HL-60/S4 treated with phorbol 12-myristate 13-acetate at 8.2 ng/mL for 4 days and 3 days (cell line): Measurements from ENCODE around the gene ITPR3.

Experiments
- in situ Hi-C: fragments of 300-500 bp; cut with MboI; formaldehyde crosslinking; loops from 2 replicates; pipeline ENCODE4 v1.15.0; 2022; ENCODE audit warnings: low sequenced_read_pairs

ITPR3 gene

GRCh38 chr6:33727932-33728331, 106.8 kb downstream of the ITPR3 start:
- in situ Hi-C loops: no loop called here

GRCh38 chr6:33728438-33728837, 107.3 kb downstream of the ITPR3 start:
- in situ Hi-C loops: no loop called here

DNA sequence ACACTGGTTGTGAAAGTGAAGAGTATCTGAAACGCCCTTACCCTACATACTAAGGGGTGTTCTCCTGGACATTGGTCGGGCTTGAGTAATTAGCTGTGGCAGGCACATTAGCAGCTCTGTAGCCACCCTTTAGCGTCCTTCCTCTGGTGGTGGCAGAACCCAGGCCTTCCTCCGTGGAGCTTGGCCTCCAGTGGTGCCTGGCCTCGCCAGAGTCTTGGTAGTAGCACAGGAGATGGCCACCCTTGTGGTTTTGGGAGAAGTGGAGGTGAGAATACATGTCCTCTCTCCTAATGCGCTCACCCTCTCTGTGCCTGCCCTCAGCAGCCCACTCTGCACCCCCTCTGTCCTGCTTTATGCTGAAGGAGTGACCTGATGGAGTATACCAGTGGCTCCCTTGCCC, 107.9 kb downstream of the ITPR3 start:
- in situ Hi-C loops: no loop called here

- in situ Hi-C loops: no loop called here
These were observed 109.5 kb downstream of the ITPR3 start for GRCh38 chr6:33730611-33731010.

DNA sequence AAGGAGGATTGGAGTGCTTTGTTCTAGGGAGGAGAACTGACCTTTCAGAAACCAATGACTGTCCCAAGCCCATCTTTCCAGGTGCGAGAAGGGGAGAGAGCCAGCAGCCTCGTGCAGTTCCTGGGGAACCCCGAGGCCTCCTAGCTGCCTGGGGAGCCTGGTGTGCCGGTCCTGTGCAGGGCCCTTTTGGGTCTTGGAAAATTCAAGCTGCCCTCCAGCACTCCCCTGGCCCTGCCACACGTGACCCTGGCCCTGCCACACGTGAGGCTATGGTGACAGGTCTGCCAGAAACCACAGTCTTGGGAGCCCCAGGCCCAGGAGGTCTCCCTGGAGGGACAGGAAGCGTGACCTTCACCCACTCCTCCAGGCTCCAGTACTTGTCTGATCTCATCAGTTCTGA, 109.9 kb downstream of the ITPR3 start:
- in situ Hi-C loops: no loop called here

- in situ Hi-C loops: no loop called here
These were observed 110.7 kb downstream of the ITPR3 start for GRCh38 chr6:33731751-33732282.

- in situ Hi-C loops: no loop called here
These were observed 111.3 kb downstream of the ITPR3 start for GRCh38 chr6:33732385-33732784.

GRCh38 chr6:33732817-33733708, 111.9 kb downstream of the ITPR3 start:
- in situ Hi-C loops: no loop called here

DNA sequence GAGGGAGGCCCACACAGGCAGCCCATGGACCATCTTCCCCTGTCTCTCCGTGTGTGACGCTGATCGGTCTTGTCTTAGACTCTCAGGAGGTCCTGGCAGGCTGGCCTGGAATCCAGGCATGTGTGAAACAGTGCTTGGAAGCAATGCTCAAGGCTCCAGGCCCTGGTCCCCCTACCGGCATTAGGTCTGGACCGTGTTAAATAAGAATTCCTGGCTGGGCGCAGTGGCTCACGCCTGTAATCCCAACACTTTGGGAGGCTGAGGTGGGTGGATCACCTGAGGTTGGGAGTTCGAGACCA, 112.5 kb downstream of the ITPR3 start:
- in situ Hi-C loops: no loop called here

- in situ Hi-C loops: no loop called here
These were observed 114.1 kb downstream of the ITPR3 start for GRCh38 chr6:33735216-33735615.

- in situ Hi-C loops: no loop called here
These were observed 116.3 kb downstream of the ITPR3 start for GRCh38 chr6:33737267-33738026.

GRCh38 chr6:33738153-33738552, 117.0 kb downstream of the ITPR3 start:
- in situ Hi-C loops: no loop called here

DNA sequence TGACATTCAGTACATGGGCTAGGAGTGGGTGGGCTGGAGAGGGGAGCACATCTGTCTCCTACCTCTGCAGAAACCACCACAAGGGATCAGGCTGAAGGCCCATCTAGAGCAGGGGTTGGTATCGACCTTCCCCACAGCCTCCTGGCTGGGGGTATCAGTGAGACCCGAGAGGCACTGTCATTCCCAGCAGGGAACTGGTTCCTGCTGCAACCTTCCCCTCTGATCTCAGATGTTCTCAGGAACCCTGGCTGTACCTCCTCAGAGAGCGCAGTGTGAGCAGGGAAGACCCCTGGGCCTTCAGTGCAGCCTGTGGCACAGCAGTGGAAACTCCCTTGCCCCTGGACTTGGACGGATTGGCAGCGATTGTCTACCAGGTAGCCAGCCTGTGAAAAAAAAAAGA, 117.8 kb downstream of the ITPR3 start:
- in situ Hi-C loops: no loop called here

DNA sequence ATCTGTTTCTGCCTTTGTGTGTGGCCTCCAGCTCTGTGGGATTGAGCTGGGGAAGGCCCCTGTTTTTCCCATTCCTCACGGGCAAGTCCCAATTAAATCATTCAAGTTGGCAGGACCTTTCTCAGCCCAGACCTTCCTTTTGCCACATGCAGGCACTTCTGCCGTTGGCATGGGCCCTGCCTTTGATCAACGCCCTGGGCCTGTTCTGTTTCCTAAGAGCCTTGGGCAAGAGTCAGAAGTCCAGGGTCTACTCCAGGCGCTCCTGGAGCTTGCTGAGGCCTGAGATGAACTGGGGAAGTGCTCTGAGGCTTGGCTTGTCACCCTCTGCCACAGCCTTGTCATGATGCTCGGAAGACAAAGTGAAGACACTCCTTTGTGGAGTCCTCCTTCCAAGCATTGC, 118.4 kb downstream of the ITPR3 start:
- in situ Hi-C loops: no loop called here

GRCh38 chr6:33740204-33740608, 119.1 kb downstream of the ITPR3 start:
- in situ Hi-C loops: no loop called here

DNA sequence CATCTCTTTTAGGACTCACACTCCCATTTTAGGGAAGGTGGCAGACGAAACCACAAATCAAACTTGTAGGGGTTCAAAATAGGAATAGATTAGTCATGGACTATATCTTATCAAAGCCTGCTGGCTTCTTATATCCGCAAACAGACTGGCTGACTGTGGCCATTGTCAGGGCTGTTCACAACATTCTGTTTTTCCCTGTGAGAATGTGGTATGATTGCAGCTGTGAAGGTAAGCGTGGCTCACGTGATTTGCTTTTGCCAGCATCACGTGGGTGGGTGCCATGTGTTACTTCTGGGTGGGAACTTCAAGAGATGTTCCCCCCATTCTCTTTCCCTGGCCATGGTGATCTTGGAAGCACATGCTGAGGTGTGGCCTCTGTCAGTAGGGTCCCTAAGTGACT, 119.7 kb downstream of the ITPR3 start:
- in situ Hi-C loops: no loop called here

DNA sequence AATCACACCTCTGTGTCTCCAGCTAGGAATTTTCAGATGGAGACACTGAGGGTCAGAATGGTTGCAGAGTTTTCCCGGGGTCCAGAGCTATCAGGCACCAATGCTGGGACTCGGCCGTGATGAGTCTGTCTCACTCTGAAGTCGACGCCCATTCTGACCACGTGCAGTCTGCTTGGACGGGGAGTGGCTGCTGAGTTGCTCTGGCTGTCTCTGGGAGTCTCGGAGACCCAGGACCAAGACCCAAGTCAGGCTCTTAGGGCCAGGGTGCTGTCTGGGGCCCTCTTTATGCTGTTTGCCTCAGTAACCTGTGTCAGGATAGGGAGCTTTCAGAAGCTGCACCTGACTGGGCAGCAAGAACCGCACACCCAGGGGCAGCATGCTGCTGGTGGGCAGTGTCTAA, 121.0 kb downstream of the ITPR3 start:
- in situ Hi-C loops: no loop called here

DNA sequence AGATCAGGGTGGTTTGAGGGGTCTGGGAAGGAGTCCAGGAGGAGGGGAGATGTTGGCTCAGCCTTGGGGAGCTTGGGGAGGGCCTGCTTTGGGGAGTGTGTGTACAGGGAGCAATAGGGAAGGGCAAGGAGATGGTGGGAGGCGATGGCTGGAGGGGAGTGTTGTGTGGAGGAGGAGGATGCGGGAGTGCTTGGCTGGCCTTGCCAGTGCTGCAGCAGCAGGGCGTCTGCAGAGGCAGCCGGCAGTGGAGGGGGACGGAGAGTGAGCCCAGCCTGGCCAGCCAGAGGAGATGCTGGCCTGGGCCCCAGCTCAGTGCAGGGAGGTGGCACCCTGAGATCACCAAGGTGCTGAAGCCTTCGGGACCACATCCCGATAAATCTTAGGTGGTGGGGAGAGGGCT, 121.7 kb downstream of the ITPR3 start:
- in situ Hi-C loops: no loop called here

DNA sequence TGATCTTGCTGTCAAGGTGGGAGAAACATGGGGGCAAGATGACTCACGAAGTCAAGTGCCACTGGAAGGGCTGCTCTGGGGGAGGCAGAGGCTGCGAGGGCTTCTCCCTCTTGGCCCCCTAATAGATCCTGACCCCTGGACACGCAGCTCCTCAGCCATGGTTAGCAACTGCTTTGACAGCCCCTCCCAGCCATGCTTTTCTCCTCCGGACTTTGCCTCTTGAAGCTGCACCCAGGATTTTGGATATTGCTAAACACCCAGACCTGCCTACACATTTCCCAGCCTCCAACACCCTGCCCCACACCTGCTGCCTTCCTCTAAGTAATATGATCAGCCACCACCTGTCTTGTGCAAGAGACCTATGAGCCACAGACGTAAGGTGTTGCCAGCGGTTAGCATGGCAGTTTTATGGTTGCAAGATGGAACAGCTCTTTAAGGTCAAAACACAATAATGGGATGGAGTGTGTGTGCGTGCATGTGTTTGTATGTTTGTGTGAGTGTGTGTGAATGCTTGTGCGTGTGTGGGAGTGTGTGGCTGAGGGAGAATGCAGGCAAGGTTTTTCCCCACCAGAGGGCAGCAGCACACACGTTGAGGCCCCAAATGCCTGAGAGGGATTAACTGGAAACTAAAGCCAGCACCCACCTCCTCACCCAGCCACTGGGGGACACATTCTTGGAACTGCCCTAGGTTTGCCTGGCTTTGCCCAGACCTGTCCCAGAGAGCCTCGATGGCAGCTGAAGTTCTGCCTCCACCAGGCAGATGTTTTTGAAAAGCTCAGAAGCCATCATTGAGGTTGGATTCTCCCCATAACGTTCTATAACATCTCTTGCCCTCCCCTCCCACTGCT, 123.1 kb downstream of the ITPR3 start:
- in situ Hi-C loops: no loop called here

GRCh38 chr6:33744895-33745546, 123.9 kb downstream of the ITPR3 start:
- in situ Hi-C loops: no loop called here

GRCh38 chr6:33745548-33745947, 124.4 kb downstream of the ITPR3 start:
- in situ Hi-C loops: no loop called here
